Thymus (tissue), 11 donors: ENCODE measurements around the gene TRIM31. TPM values are rescaled to one million over a fixed set of nuclear protein-coding genes. Genes with fewer than 3 reads are reported as not detected.
"Not testable (repeated sequence)": the region's sequence is repeated elsewhere in the genome, so short reads cannot be mapped to it uniquely, and the experiment has no call there.

Experiments used
- DNase-seq, 9 donors: peaks; one replicate each; pipeline ENCODE4 v3.0.0-alpha.2; 2013; ENCODE audit warnings: low spot score in 9 of 9, low read depth in 6 of 9, missing footprints in 1 of 9
- H3K27ac ChIP-seq, 2 donors: one replicate each; pipeline ENCODE4 v1.5.1; 2013; ENCODE audit warnings: control low read depth in 1 of 2, low read depth in 1 of 2, low read length in 1 of 2, mild to moderate bottlenecking in 1 of 2, moderate library complexity in 1 of 2
- H3K27me3 ChIP-seq, 2 donors: one replicate each; pipeline ENCODE4 v1.5.1; 2013; ENCODE audit warnings: low read length in 1 of 2; ENCODE audit not compliant: control insufficient read depth in 2 of 2, insufficient read depth in 1 of 2
- H3K36me3 ChIP-seq, 2 donors: one replicate each; pipeline ENCODE4 v1.5.1; 2013; ENCODE audit warnings: low read length in 1 of 2, mild to moderate bottlenecking in 1 of 2, moderate library complexity in 1 of 2; ENCODE audit not compliant: control insufficient read depth in 2 of 2, insufficient read depth in 2 of 2
- H3K4me1 ChIP-seq, 2 donors: one replicate each; pipeline ENCODE4 v1.5.1; 2013; ENCODE audit warnings: low read length in 2 of 2; ENCODE audit not compliant: control insufficient read depth in 2 of 2, insufficient read depth in 2 of 2
- H3K4me3 ChIP-seq, 2 donors: one replicate each; pipeline ENCODE4 v1.5.1; 2013; ENCODE audit warnings: low read length in 2 of 2, control low read depth in 1 of 2, mild to moderate bottlenecking in 1 of 2
- H3K9me3 ChIP-seq, 2 donors: one replicate each; pipeline ENCODE4 v1.5.1; 2013; ENCODE audit warnings: low read length in 1 of 2, mild to moderate bottlenecking in 1 of 2; ENCODE audit not compliant: control insufficient read depth in 2 of 2, insufficient read depth in 1 of 2
- WGBS: extraction: QIAGEN DNeasy Blood & Tissue Kit; methylation state at CpG from one replicate; pipeline ENCODE4 v1.1.7; 2013; 5-methylcytosine and 5-hydroxymethylcytosine counted together
- polyA plus RNA-seq: library from polyadenylated mRNA; stranded (reverse); fragments of 200-250 nt; gene quantifications from one replicate; pipeline ENCODE4 v1.2.3, GENCODE V29; 2013
- total RNA-seq: library from RNA; stranded (reverse); fragments of 120-200 nt; gene quantifications from one replicate; pipeline ENCODE4 v1.2.4, GENCODE V29; 2013
- donor health status: healthy.

TRIM31 gene
- total and polyA plus RNA-seq, 2 donors: 0.28 to 1.4 TPM

DNA sequence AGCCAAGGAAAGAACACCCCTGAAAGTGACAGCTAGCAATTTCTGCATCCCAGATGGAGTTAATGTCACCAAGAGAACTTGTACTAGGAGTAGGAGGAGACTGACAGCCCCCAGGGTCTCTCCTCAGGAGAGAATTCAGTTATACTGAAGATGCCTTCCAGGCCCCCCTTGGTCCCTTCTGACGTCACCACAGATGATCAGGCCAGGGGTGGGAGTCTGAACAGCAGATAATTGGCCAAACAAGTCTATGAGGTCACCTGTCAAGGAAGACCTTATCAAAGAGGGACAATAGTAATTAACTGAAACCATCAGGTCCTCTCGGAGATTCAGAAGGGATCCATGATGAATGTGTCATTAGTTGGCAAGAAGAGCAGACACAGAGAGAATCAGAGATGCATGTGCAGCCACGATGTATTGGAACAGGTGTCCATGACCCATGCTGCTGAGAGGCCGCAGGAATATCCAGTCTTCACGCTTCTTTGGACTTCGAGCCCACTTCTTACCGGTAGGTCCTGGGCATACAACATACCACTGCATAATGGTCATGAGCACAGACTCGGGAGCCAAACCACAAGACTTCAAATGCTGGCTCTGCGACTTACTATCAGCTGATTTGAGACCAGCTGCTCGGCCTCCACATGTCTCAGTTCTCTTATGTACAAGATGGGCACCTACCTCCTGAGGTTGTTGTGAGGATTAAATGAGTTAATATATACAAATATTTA lies 37.9 kb upstream of the TRIM31 start:
- 94% methylated on average over 10 of the region's 10 CpGs for WGBS
- H3K36me3 ChIP-seq: no peaks in the 10 kb centered on the region
- H3K9me3 ChIP-seq: no peaks in the 10 kb centered on the region
- H3K4me1 ChIP-seq: no peaks in the 10 kb centered on the region
- DNase-seq: no peak
- peaks cover 0 to under 1% of the 10 kb centered on the region in 2 donors for H3K27me3 ChIP-seq
- no peak overlapping the region for H3K27ac ChIP-seq
- no peak overlapping the region for H3K4me3 ChIP-seq

DNA sequence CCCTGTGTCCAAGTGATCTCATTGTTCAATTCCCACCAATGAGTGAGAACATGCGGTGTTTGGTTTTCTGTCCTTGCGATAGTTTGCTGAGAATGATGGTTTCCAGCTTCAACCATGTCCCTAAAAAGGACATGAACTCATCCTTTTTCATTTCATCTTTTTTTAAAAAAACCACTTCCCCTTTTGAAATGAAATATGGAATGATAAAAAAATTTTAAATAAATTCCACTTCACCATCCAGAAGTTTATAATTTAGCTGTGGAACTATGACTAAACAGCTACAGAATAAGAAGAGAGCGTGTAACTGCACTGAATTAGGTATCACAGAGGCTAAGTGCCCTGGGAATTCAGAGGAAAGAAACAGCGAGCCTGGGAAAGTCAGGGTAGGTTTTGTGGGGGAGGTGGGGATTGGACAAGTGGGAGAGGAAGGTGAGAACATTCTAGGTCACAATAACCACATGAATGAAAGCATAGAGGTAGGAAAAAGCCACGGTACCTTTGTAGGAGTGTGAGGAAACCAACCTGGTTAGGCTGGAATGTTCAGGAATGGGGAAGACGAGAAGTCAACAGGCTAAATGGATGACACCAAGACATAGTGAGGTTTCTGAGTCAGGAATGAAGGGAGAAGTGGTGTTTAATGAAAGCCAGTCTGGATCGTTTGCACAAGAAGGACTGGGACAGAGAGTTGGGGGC lies 37.1 kb upstream of the TRIM31 start:
- no peak for DNase-seq
- no peaks in the 10 kb centered on the region for H3K4me1 ChIP-seq
- H3K27me3 ChIP-seq: peaks cover 0 to 2% of the 10 kb centered on the region in 2 donors
- no peak overlapping the region for H3K4me3 ChIP-seq
- no peak overlapping the region for H3K27ac ChIP-seq
- H3K9me3 ChIP-seq: no peaks in the 10 kb centered on the region
- no peaks in the 10 kb centered on the region for H3K36me3 ChIP-seq
- 85% methylated on average over 7 of the region's 7 CpGs for WGBS

DNA sequence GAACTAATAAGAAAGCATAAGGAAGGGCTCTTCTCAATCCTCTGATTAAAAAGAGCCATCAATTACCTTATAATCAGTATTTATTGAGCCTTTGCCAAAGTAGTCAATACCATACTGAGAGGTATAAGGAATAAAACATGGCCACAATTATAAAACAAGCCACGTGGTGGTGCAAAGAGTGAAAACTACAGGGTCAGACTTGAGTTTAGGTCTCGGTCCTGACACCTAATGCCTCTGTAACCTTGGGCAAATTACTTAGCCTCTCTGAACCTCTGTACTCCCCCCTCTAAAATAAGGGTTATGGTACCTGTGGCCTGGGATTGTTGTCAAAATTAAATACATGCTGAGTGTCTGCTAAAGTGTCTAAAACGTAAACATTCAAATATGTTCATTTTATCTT lies 36.3 kb upstream of the TRIM31 start:
- Histone ChIP-seq H3K27me3 (peaks cover 0 to 2% of the 10 kb centered on the region in 2 donors), H3K4me1 (no peaks in the 10 kb centered on the region), H3K27ac (no peak overlapping the region), H3K9me3 (no peaks in the 10 kb centered on the region), H3K4me3 (no peak overlapping the region), H3K36me3 (no peaks in the 10 kb centered on the region)
- 89% methylated on average over 3 of the region's 3 CpGs for WGBS
- no peak for DNase-seq

DNA sequence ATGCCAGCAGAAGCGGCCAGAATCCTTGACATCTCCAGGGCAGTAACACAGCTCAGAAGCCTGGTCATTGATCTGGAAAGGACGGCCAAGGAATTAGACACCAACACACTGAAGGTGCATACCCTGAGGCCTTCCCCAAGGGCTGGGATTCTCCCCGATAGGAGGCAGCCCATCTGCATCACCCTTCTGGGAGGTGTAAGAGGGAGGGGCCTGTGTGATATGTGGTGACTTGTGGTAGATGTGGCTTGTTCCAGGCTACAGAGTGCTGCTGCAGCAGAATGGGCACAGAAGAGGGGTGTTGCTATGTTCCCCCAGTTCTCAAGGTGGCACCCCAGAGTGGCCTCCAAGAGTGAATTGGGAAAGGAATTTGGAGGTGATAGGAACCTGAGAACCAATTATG lies 34.2 kb upstream of the TRIM31 start:
- Histone ChIP-seq H3K27ac (no peak overlapping the region), H3K4me1 (no peaks in the 10 kb centered on the region), H3K9me3 (no peaks in the 10 kb centered on the region), H3K36me3 (no peaks in the 10 kb centered on the region), H3K4me3 (no peak overlapping the region), H3K27me3 (peaks cover 0 to 2% of the 10 kb centered on the region in 2 donors)
- 75% methylated on average over 3 of the region's 3 CpGs for WGBS
- no peak for DNase-seq

DNA sequence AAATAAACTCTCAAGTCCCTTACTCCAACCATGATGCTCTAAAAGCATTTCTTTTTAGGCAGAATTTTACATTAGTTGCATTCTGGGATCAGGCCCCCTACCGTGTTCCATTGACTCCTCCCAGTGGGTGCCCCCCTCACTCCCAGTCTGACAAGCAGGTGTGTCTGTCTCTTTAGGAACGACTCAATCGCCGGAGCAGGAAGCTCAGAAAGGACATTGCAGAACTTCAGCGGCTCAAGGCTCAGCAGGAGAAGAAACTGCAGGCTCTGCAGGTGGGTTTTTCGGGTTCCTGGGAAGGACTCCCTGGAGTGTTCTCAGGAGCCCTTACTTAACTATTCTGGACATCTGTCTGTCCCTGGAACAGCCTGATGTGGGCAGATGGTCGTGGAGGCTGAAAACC lies 32.9 kb upstream of the TRIM31 start:
- no peak for DNase-seq
- H3K9me3 ChIP-seq: no peaks in the 10 kb centered on the region
- H3K27me3 ChIP-seq: peaks cover 0 to 5% of the 10 kb centered on the region in 2 donors
- no peaks in the 10 kb centered on the region for H3K36me3 ChIP-seq
- no peak overlapping the region for H3K27ac ChIP-seq
- no peak overlapping the region for H3K4me3 ChIP-seq
- WGBS: 83% methylated on average over 7 of the region's 7 CpGs
- H3K4me1 ChIP-seq: no peaks in the 10 kb centered on the region

DNA sequence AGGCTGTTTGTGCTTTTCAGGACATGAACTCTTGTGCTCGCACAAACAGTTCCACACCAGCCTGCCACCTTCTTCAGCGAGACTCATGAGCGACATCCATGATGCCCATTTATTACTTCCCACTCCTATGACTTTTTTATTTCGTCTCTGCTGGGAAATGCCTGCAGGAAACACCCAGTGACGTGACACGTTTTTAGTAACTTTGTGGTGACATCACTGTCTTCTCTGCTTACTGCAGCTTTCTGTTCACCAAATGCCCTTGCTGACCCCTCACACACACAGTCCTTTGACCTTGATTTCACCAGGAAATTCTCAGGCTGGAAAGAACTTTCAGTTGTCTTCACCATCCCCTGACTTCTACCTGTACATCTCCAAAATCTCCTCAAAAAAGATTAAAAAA lies 31.9 kb upstream of the TRIM31 start:
- H3K27me3 ChIP-seq: peaks cover 0 to 5% of the 10 kb centered on the region in 2 donors
- DNase-seq: no peak
- H3K27ac ChIP-seq: no peak overlapping the region
- 88% methylated on average over 6 of the region's 6 CpGs for WGBS
- H3K36me3 ChIP-seq: no peaks in the 10 kb centered on the region
- no peaks in the 10 kb centered on the region for H3K4me1 ChIP-seq
- no peak overlapping the region for H3K4me3 ChIP-seq
- no peaks in the 10 kb centered on the region for H3K9me3 ChIP-seq

DNA sequence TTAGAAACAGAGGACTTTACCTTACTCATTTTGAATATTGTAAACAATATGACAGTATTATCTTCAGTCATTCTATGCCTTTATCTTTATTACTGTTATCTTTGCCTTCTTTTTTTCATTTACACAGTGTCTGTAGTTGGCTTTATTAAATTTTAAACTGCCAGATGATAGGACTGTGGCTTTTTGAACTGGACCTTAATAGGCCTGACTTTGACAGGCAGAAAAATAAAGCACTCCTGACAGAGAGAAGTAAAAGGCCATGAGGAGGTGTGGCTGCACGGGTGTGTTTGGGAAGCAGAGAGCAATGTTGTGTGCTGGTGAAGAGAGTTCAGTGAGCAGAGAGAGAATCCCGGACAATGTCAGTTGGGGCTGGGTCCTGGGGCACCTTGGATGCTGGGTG lies 30.9 kb upstream of the TRIM31 start:
- WGBS: 86% methylated on average over 2 of the region's 2 CpGs
- Histone ChIP-seq H3K27me3 (peaks cover 0 to 5% of the 10 kb centered on the region in 2 donors), H3K36me3 (no peaks in the 10 kb centered on the region), H3K4me3 (no peak overlapping the region), H3K4me1 (no peaks in the 10 kb centered on the region), H3K27ac (no peak overlapping the region), H3K9me3 (no peaks in the 10 kb centered on the region)
- no peak for DNase-seq

DNA sequence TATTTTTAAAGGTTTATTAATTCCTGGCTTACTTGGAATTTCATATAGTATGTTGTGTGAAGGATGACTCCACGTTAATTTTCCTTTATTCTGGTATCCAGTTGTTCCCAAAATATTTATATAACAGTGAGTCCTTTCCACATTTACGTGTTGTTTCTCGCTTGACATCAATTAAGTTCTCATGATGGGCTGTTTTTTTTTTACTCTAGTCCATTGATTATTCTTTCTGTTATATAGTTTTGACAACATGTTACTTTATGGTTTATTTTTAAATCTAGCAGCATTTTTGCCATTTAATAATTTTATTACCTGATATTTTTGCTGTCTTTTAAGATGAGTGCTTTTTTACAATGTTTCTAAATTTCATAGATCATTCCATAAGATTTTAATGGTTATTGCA lies 29.8 kb upstream of the TRIM31 start:
- WGBS: 91% methylated on average over 3 of the region's 3 CpGs
- no peak for DNase-seq
- Histone ChIP-seq H3K4me1 (no peaks in the 10 kb centered on the region), H3K27me3 (peaks cover 0 to 5% of the 10 kb centered on the region in 2 donors), H3K4me3 (no peak overlapping the region), H3K9me3 (no peaks in the 10 kb centered on the region), H3K27ac (no peak overlapping the region), H3K36me3 (no peaks in the 10 kb centered on the region)

DNA sequence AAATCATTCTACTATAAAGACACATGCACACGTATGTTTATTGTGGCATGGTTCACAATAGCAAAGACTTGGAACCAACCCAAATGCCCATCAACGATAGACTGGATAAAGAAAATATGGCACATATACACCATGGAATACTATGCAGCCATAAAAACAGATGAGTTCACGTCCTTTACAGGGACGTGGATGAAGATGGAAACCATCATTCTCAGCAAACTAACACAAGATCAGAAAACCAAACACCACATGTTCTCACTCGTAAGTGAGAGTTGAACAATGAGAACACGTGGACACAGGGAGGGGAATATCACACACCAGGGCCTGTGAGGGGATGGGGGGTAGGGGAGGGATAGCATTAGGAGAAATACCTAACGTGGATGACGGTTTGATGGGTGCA lies 27.4 kb upstream of the TRIM31 start:
- not testable (repeated sequence) for H3K4me1 ChIP-seq, DNase-seq
- 96% methylated on average over 8 of the region's 8 CpGs for WGBS

More for the DNA sequence above, 27.4 kb upstream of the TRIM31 start:
- H3K9me3 ChIP-seq, H3K36me3 ChIP-seq, H3K4me3 ChIP-seq, H3K27ac ChIP-seq: not testable (repeated sequence)
- H3K27me3 ChIP-seq: peaks cover 0 to 12% of the 10 kb centered on the region in 2 donors
